ENCODE measurements around the gene P2RY6.

P2RY6 gene

DNA sequence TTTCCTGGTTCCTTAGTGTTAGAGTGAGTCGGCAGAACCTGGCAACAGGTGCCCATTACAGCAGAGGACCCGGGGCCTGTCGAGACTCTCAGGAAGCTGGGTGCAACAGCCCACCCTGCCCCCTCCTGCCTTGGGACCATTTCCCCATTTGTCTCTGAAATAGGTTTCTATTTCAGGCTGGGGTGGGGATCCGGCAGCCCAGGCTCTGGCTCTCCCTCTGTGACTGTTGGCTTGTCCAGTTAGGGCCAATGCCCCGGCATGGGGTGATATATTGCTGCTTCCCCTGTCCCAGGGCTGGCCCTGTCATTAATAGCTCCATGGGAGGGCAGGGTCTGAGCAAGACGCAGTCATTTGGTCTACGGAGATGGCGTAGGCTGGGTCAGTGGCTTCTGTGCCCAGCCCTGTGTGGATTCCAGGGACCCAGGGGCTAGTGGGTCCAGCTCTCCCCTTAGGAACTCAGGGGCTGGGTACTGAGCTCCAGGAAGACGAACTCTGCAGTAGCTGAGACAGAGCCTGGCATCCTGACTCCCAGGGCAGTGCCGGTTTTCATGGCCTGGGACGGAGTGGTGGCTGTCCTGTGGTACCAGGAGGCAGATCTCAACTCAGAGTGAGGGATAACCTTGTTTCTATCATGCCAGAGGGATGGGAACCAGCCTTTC, 2.7 kb downstream of the P2RY6 start:
- Histone ChIP-seq H3K27me3 (ENCODE audit: control insufficient read depth, insufficient read depth, low read length) (no peaks in the 10 kb centered on the region), H3K36me3 (ENCODE audit: control insufficient read depth, insufficient read depth, low read length) (no peaks in the 10 kb centered on the region), H3K9ac (no peak overlapping the region), H3K9me3 (ENCODE audit: control insufficient read depth, low read length) (no peaks in the 10 kb centered on the region), H3K79me2 (no peaks in the 10 kb centered on the region), H2AFZ (no peak overlapping the region), H3K4me2 (ENCODE audit: low read length) (no peak overlapping the region), H3K4me3 (ENCODE audit: low read depth, low read length) (no peak overlapping the region), H3K4me1 (no peaks in the 10 kb centered on the region), H3K27ac (no peak overlapping the region)
- TF ChIP-seq, protein P1, sequence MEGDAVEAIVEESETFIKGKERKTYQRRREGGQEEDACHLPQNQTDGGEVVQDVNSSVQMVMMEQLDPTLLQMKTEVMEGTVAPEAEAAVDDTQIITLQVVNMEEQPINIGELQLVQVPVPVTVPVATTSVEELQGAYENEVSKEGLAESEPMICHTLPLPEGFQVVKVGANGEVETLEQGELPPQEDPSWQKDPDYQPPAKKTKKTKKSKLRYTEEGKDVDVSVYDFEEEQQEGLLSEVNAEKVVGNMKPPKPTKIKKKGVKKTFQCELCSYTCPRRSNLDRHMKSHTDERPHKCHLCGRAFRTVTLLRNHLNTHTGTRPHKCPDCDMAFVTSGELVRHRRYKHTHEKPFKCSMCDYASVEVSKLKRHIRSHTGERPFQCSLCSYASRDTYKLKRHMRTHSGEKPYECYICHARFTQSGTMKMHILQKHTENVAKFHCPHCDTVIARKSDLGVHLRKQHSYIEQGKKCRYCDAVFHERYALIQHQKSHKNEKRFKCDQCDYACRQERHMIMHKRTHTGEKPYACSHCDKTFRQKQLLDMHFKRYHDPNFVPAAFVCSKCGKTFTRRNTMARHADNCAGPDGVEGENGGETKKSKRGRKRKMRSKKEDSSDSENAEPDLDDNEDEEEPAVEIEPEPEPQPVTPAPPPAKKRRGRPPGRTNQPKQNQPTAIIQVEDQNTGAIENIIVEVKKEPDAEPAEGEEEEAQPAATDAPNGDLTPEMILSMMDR (IDR thresholded peaks at IDR 0.05) = no peak

- TF ChIP-seq, protein P1 (IDR thresholded peaks at IDR 0.05) = no peak
- no peaks in the 10 kb centered on the region for H3K9me3 ChIP-seq (ENCODE audit: control insufficient read depth, low read length)
- no peak overlapping the region for H3K9ac ChIP-seq
- H2AFZ ChIP-seq = no peak overlapping the region
- H3K4me2 ChIP-seq (ENCODE audit: low read length) = no peak overlapping the region
- H3K36me3 ChIP-seq (ENCODE audit: control insufficient read depth, insufficient read depth, low read length) = no peaks in the 10 kb centered on the region
- no peak overlapping the region for H3K4me3 ChIP-seq (ENCODE audit: low read depth, low read length)
- no peaks in the 10 kb centered on the region for H3K79me2 ChIP-seq
- H3K27me3 ChIP-seq (ENCODE audit: control insufficient read depth, insufficient read depth, low read length) = no peaks in the 10 kb centered on the region
- H3K4me1 ChIP-seq = no peaks in the 10 kb centered on the region
- no peak overlapping the region for H3K27ac ChIP-seq
Observed at GRCh38 chr11:73275381-73275750, 3.2 kb downstream of the P2RY6 start.

GRCh38 chr11:73277467-73277866, 5.3 kb downstream of the P2RY6 start:
- TF ChIP-seq, protein P1 (IDR thresholded peaks at IDR 0.05) = no peak
- Histone ChIP-seq H3K27ac (no peak overlapping the region), H3K36me3 (ENCODE audit: control insufficient read depth, insufficient read depth, low read length) (no peaks in the 10 kb centered on the region), H2AFZ (no peak overlapping the region), H3K9ac (no peak overlapping the region), H3K79me2 (no peaks in the 10 kb centered on the region), H3K4me3 (ENCODE audit: low read depth, low read length) (no peak overlapping the region), H3K4me2 (ENCODE audit: low read length) (no peak overlapping the region), H3K27me3 (ENCODE audit: control insufficient read depth, insufficient read depth, low read length) (no peaks in the 10 kb centered on the region), H3K4me1 (no peaks in the 10 kb centered on the region), H3K9me3 (ENCODE audit: control insufficient read depth, low read length) (no peaks in the 10 kb centered on the region)

DNA sequence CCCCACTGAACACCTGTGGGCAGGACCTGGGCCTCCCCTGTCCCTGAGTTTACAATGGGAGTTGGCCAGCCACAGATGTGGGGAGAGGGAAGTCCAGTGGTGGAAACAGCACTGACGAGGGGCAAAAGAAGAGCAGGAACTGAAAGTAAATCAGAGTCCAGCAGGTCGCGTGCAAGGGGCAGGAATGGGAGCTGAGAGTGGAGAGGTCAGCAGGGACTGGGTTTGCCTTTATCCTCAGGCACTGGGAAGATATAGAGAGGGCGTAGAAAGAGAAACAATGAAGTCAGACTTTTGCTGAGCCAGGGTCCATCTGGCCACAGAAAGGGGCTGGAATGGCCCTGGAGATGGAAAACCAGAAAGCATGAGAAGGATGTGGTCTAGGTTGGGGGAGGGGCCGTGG, 8.5 kb downstream of the P2RY6 start:
- Histone ChIP-seq H3K27ac (no peak overlapping the region), H2AFZ (no peak overlapping the region), H3K9ac (no peak overlapping the region), H3K4me3 (ENCODE audit: low read depth, low read length) (no peak overlapping the region), H3K27me3 (ENCODE audit: control insufficient read depth, insufficient read depth, low read length) (no peaks in the 10 kb centered on the region), H3K4me1 (no peaks in the 10 kb centered on the region), H3K36me3 (ENCODE audit: control insufficient read depth, insufficient read depth, low read length) (no peaks in the 10 kb centered on the region), H3K4me2 (ENCODE audit: low read length) (no peak overlapping the region), H3K9me3 (ENCODE audit: control insufficient read depth, low read length) (no peaks in the 10 kb centered on the region), H3K79me2 (no peaks in the 10 kb centered on the region)
- TF ChIP-seq, protein P1 (IDR thresholded peaks at IDR 0.05) = no peak

DNA sequence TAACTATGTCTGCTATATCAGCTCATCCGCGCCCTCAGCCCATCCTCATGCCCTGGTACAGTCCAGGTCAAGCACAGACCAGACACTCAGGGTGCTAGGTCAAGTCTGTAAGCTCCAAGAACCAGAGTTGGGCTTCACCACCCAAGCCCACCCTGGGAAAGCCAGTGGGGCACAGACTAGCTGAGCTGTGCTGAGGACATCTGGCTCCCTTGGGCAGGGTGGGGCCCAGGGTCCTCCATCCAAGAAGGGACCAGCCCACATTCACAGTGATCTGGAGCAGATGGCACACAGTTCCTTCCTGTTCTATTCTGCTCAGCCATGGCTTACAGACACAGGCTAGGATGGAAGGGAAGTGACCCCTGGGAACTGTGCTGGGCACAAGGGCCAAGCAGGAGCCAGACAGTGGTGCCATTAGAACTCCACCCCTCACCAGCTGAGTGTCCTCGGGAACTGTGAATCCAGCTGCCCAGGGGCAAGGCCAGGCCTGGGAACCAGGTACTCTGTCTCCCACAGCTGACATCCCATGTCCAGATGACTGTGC, 9.1 kb downstream of the P2RY6 start:
- TF ChIP-seq, protein P1 (IDR thresholded peaks at IDR 0.05) = no peak

More for the DNA sequence above, 9.1 kb downstream of the P2RY6 start:
- Histone ChIP-seq H3K4me1 (no peaks in the 10 kb centered on the region), H3K4me2 (ENCODE audit: low read length) (no peak overlapping the region), H3K9ac (no peak overlapping the region), H3K36me3 (ENCODE audit: control insufficient read depth, insufficient read depth, low read length) (no peaks in the 10 kb centered on the region), H3K4me3 (ENCODE audit: low read depth, low read length) (no peak overlapping the region), H3K27ac (no peak overlapping the region), H2AFZ (no peak overlapping the region), H3K9me3 (ENCODE audit: control insufficient read depth, low read length) (no peaks in the 10 kb centered on the region), H3K79me2 (no peaks in the 10 kb centered on the region), H3K27me3 (ENCODE audit: control insufficient read depth, insufficient read depth, low read length) (no peaks in the 10 kb centered on the region)

All from parathyroid adenoma (tissue), 2 donors.